Erythroblast (primary cell): ENCODE measurements around the gene SPRYD4.

Experiments
- GATA1 ChIP-seq: IDR thresholded peaks from 2 replicates; pipeline ENCODE4 v1.6.1; 2011; ENCODE audit warnings: low read depth, mild to moderate bottlenecking, control low read depth, low read length, moderate library complexity
- POLR2A ChIP-seq: IDR thresholded peaks from 2 replicates; pipeline ENCODE4 v1.6.1; 2011; ENCODE audit warnings: mild to moderate bottlenecking, low read length

DNA sequence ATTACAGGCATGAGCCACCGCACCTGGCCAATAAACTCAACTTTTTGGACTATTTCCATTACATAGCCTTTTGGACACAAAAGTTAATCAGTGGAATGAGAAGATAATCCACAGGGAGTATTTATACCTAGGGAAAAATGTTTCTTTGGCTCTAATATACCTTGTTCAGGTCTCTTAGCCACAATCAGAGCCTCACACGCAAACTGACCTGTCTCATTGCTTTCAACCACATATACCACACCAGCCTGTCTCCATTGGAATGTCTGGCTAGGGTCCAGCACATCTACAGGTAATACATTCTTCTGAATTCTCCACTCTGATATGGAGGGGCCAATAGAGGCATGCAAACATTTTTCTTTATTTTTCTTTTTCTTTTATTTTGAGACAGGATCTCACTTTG is 49.5 kb downstream of the SPRYD4 start:
- no peak for TF ChIP-seq POLR2A
- no peak for TF ChIP-seq GATA1
